Right lobe of liver (tissue), 4 donors: ENCODE data around the gene FAM83D.

Source experiments
- POLR2A ChIP-seq: fragments of 450-650 bp; IDR thresholded peaks from one replicate; pipeline ENCODE4 v1.6.1; 2017; ENCODE audit warnings: antibody characterized with exemption, mild to moderate bottlenecking
- TF ChIP-seq, protein P1 (sequence below), 4 donors: fragments of 200-600 bp in 3 of 4; fragments of 450-650 bp in 1 of 4; IDR thresholded peaks; one replicate each; pipeline versions ENCODE4 v1.5.1 to v1.8.0; 2016 to 2022; ENCODE audit warnings: antibody characterized with exemption in 4 of 4, mild to moderate bottlenecking in 2 of 4
- donor health status: DM: no; HTN: no; CAD: no.
- donor health status: DM: no; HTN: no; CAD: no.
- donor health status: DM: no; HTN: yes; CAD: no.

DNA sequence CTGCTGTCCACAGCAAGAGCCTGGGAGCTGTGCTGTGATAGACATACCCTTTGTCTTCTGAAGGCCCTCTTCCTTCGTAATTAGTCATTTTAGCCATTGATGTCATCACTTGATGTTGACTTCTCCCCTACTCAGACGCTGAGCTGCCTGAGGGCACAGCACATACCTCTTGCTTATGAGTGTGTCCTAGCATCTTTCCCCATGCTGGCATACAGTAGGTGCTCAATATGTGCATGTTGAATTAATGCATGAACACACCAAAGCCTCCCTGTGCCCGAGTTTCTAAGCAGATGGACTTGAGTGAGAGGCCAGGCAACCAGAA, 35.8 kb upstream of the FAM83D start:
- TF ChIP-seq, protein P1, sequence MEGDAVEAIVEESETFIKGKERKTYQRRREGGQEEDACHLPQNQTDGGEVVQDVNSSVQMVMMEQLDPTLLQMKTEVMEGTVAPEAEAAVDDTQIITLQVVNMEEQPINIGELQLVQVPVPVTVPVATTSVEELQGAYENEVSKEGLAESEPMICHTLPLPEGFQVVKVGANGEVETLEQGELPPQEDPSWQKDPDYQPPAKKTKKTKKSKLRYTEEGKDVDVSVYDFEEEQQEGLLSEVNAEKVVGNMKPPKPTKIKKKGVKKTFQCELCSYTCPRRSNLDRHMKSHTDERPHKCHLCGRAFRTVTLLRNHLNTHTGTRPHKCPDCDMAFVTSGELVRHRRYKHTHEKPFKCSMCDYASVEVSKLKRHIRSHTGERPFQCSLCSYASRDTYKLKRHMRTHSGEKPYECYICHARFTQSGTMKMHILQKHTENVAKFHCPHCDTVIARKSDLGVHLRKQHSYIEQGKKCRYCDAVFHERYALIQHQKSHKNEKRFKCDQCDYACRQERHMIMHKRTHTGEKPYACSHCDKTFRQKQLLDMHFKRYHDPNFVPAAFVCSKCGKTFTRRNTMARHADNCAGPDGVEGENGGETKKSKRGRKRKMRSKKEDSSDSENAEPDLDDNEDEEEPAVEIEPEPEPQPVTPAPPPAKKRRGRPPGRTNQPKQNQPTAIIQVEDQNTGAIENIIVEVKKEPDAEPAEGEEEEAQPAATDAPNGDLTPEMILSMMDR (IDR thresholded peaks at IDR 0.05): no peak
- no peak for TF ChIP-seq POLR2A
